GM12892 (cell line): ENCODE data around the gene CDC42BPG.

ENCODE experiments used
- POLR2A ChIP-seq: IDR thresholded peaks from 2 replicates; pipeline ENCODE4 v1.6.1; 2011; ENCODE audit warnings: low read depth, low read length, control low read depth
- TAF1 ChIP-seq: IDR thresholded peaks from 2 replicates; pipeline ENCODE4 v1.6.1; 2011; ENCODE audit warnings: low read depth, mild to moderate bottlenecking, control low read depth, low read length, borderline replicate concordance

DNA sequence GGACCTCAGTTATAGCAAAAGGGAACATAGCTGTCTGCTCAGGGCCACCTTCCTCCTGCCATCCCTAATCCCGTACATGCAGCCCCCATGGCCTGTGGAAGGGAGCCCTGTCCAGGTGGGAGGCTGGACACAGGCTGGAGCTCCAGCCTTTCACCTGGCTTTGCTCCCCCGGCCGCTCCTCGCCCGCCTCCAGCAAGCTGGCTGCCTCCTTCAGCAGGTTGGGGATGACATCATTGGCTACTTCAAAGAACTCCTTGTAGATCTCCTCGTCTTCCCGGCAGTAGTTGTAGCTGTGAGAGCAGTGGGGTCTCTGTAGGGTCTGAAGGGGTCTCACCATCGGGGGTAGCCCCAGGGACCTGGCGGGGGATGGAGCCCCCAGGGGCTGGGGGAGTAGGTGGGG is 39.0 kb downstream of the CDC42BPG start:
- no peak for TF ChIP-seq POLR2A
- no peak for TF ChIP-seq TAF1
